A549 treated with Mapracorat at 1 μM for 4 hours (cell line): ENCODE results near the gene KCTD5. TPM values are rescaled to one million over a fixed set of nuclear protein-coding genes. Genes with fewer than 3 reads are reported as not detected.

ENCODE experiments used
- total RNA-seq: library from RNA; stranded (reverse); fragments of 200-300 nt; extraction: Qiagen RNA extraction; gene quantifications from 5 replicates; pipeline ENCODE4 v1.2.3, GENCODE V29; 2022

Gene KCTD5, protein sequence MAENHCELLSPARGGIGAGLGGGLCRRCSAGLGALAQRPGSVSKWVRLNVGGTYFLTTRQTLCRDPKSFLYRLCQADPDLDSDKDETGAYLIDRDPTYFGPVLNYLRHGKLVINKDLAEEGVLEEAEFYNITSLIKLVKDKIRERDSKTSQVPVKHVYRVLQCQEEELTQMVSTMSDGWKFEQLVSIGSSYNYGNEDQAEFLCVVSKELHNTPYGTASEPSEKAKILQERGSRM
- total RNA-seq: 34.0 to 45.4 TPM (median 42.5 TPM) in 5 replicates

GRCh38 chr16:2682209-2683021 is at the start of gene KCTD5:
Gene KCTD5 (plus strand): TSS chr16:2682523. CDS start chr16:2682549, 26 bp downstream.

DNA sequence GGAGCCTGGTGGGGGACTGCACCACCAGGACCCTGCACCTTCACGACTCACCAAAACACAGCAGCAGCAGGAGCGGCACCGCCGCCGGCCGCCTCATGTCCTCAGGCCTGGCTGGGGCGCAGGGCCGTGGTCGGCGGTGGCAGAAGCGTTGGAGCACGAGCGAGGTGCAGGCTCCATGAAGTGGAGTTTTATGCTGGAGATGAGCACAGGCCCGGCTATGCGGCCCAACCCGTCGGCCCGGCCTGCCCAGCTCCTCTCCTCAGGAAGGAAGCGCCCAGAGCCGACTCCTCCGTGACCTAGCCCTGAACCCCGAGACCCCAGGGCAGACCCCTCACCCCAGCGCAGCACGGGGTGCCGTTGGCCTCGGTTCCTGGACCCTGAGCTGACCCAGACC is 37.7 kb downstream of the KCTD5 start, which contains the start of gene PRSS27:
TSS of gene PRSS27 (minus strand) at position 161 of the 394 bp plus-strand sequence. CDS start at position 97, 64 bp downstream.

DNA sequence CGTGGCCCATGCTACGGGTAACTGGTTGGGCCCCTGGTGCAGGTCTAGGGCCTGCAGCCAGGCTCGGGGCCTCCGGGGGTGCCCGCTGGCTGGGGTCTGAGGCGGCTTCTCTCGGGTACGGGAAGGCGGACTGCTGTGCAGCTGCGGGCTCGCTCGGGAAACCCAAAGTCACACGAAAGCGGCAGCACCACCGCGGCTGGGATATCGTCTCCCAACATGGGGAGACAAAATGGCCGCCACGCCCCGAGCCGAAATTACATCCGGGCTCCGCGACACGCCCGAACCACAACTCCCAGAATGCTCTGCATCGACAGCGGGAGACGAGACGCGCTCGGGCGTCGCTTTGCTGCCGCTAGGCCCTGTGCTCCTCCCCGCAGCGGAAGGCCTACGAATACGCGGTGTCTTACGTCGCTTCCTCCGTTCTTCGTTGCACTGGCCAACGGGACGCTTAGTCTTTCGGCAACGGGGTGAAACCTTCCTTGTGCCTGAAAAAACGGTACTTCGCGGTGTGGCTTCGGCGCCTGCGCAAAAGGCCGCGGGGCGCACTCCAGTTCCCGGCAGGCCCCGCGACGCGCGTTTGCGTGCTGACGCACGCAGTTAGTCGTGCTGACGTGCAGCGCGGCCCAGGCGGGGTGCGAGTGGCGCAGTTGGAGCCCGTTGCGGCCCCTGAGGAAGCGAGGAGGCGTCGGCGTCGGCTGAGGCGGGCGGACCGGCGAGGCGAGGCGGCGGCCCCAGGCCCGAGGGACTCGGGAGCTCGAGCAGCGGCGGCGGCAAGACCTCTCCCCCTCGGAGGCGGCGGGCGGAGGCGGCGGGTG is 69.9 kb downstream of the KCTD5 start, which contains the start of gene SRRM2:
TSS of gene SRRM2 (plus strand) at position 604 of the 815 bp plus-strand sequence. CDS start 3,727 bp downstream, outside the sequence.

Other genes starting within 250 kb of the KCTD5 start
- gene TEDC2, start 222.4 kb upstream of the KCTD5 start, total RNA-seq: 15.1 to 24.1 TPM (median 18.4 TPM) in 5 replicates
- gene NTN3, start 211.2 kb upstream of the KCTD5 start, total RNA-seq: 0.13 TPM in 1 of 5 replicates, not detected in the others
- gene TBC1D24, start 207.4 kb upstream of the KCTD5 start, total RNA-seq: 4.8 to 8.2 TPM (median 7.5 TPM) in 5 replicates
- 141 to 296 TPM (median 231 TPM) in 5 replicates for gene ATP6V0C, start 168.6 kb upstream of the KCTD5 start, total RNA-seq
- 14.0 to 31.4 TPM (median 25.0 TPM) in 5 replicates for gene AMDHD2, start 162.2 kb upstream of the KCTD5 start, total RNA-seq
- not detected in 5 replicates for gene CEMP1, start 151.1 kb upstream of the KCTD5 start, total RNA-seq
- gene PDPK1, start 144.5 kb upstream of the KCTD5 start, total RNA-seq: 19.3 to 24.0 TPM (median 22.2 TPM) in 5 replicates
- gene PRSS27, start 37.7 kb downstream of the KCTD5 start, total RNA-seq: 1.2 to 1.9 TPM (median 1.3 TPM) in 5 replicates
- 334 to 476 TPM (median 408 TPM) in 5 replicates for gene SRRM2, start 70.1 kb downstream of the KCTD5 start, total RNA-seq
- gene ELOB, start 94.8 kb downstream of the KCTD5 start, total RNA-seq: 484 to 531 TPM (median 518 TPM) in 5 replicates
- gene PRSS33, start 105.0 kb downstream of the KCTD5 start, total RNA-seq: not detected in 5 replicates
- gene PRSS41, start 115.9 kb downstream of the KCTD5 start, total RNA-seq: not detected in 5 replicates
- gene PRSS21, start 134.7 kb downstream of the KCTD5 start, total RNA-seq: 0.14 to 0.34 TPM (median 0.28 TPM) in 3 of 5 replicates, not detected in the others
- 0.34 to 0.96 TPM (median 0.80 TPM) in 5 replicates for gene ZG16B, start 147.8 kb downstream of the KCTD5 start, total RNA-seq
- gene PRSS22, start 175.6 kb downstream of the KCTD5 start, total RNA-seq: 0.64 to 1.5 TPM (median 1.2 TPM) in 5 replicates
- 46.9 to 54.5 TPM (median 51.5 TPM) in 5 replicates for gene FLYWCH2, start 200.7 kb downstream of the KCTD5 start, total RNA-seq
- 17.9 to 33.6 TPM (median 27.0 TPM) in 5 replicates for gene FLYWCH1, start 229.4 kb downstream of the KCTD5 start, total RNA-seq